ENCODE measurements around the gene ITPR2. TPM values are rescaled to one million over a fixed set of nuclear protein-coding genes. Genes with fewer than 3 reads are reported as not detected.
"Not testable (repeated sequence)": the region's sequence is repeated elsewhere in the genome, so short reads cannot be mapped to it uniquely, and the experiment has no call there.

ITPR2 gene
- total RNA-seq, 1 experiment from 2014 or later, result 4.0 TPM

DNA sequence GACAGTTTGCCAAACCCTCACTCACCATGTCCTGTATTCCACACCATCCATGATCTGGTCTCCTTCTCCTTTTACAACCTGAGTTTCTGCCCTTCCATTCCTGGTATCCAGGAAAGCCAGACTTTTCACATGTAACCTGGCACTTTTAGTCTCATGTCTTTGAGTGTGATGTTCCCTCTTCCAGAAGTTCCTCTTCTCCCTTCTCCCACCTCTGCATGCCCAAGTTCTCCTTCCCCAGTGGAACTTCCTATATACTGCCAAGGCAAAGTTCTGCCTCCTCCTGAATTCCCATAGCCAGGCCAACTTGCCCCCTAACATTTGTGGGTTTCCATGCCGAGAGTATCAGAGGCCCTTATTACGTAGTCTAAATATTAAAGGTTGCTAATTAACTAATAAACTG, 3.2 kb upstream of the ITPR2 start:
- Histone ChIP-seq H3F3A (ENCODE audit: low read length, unreplicated experiment) (no peaks in the 10 kb centered on the region), H3K4me3 (ENCODE audit: low read length) (no peak overlapping the region), H2AFZ (ENCODE audit: low read length) (no peak overlapping the region), H3K27ac (ENCODE audit: low read length) (no peak overlapping the region), H3K27me3 (ENCODE audit: low read length) (no peaks in the 10 kb centered on the region), H3K9ac (ENCODE audit: low read length) (no peak overlapping the region), H3K36me3 (ENCODE audit: low read depth, low read length) (no peaks in the 10 kb centered on the region), H3K9me2 (replicated peaks; ENCODE audit: low read length) (no peaks in the 10 kb centered on the region), H3K4me2 (ENCODE audit: low read length) (no peak overlapping the region), H3K4me1 (ENCODE audit: insufficient read depth, low read length) (peaks cover 6% of the 10 kb centered on the region; the same call in 1 of the 2 replicates), H3K9me3 (ENCODE audit: low read length) (no peaks in the 10 kb centered on the region), H4K20me1 (ENCODE audit: low read length) (no peaks in the 10 kb centered on the region), H3K79me2 (ENCODE audit: low read length) (0 out of 2 replicates have a peak, but pooled peaks cover 2% of the 10 kb centered on the region)
- ChIA-PET CTCF (no interaction called here), POLR2A (ENCODE audit: unreplicated experiment) (no interaction called here)
- DNase-seq, result no peak
- no peak for ATAC-seq
- TF ChIP-seq, protein P1, sequence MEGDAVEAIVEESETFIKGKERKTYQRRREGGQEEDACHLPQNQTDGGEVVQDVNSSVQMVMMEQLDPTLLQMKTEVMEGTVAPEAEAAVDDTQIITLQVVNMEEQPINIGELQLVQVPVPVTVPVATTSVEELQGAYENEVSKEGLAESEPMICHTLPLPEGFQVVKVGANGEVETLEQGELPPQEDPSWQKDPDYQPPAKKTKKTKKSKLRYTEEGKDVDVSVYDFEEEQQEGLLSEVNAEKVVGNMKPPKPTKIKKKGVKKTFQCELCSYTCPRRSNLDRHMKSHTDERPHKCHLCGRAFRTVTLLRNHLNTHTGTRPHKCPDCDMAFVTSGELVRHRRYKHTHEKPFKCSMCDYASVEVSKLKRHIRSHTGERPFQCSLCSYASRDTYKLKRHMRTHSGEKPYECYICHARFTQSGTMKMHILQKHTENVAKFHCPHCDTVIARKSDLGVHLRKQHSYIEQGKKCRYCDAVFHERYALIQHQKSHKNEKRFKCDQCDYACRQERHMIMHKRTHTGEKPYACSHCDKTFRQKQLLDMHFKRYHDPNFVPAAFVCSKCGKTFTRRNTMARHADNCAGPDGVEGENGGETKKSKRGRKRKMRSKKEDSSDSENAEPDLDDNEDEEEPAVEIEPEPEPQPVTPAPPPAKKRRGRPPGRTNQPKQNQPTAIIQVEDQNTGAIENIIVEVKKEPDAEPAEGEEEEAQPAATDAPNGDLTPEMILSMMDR (conservative IDR thresholded peaks at IDR 0.05; ENCODE audit: low read depth, low read length), result no peak
- TF ChIP-seq EZH2 (IDR thresholded peaks at IDR 0.05; ENCODE audit: low read length, unreplicated experiment), result no peak
- no peak for TF ChIP-seq EZH2phosphoT487 (IDR thresholded peaks at IDR 0.05; ENCODE audit: borderline replicate concordance, low read length)
- BruUV-seq (replicated peaks), result no TSS peak
- intact Hi-C loops (cut with micrococcal nuclease), result no loop called here

DNA sequence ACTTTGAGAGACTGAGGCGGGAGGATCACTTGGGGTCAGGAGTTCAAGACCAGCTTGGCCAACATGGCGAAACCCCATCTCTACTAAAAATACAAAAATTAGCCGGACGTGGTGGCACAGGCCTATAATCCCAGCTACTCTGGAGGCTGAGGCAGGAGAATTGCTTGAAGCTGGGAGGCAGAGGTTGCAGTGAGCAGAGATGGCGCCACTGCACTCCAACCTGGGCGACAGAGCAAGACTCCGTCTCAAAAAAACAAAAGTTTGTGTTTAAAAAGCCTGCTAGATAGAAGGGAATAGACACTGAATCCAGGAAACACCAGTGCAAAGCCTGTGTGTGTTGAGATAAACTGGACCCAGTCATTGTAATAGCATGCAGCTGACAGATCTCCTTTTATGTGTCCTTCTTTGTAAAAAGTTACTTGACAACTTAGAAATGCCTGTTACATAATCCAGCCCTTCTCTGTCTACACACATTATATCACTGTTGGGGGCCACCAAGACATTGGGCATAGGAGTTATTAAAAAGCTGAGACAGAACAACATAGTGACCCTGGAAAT, 1.6 kb upstream of the ITPR2 start:
- H3K4me2 ChIP-seq (ENCODE audit: low read length); H3K36me3 ChIP-seq (ENCODE audit: low read depth, low read length); DNase-seq; BruUV-seq (replicated peaks); H3K27me3 ChIP-seq (ENCODE audit: low read length); H3K4me3 ChIP-seq (ENCODE audit: low read length); ATAC-seq; H2AFZ ChIP-seq (ENCODE audit: low read length); H3K9ac ChIP-seq (ENCODE audit: low read length); H3K79me2 ChIP-seq (ENCODE audit: low read length); H4K20me1 ChIP-seq (ENCODE audit: low read length); H3K9me2 ChIP-seq (replicated peaks; ENCODE audit: low read length); H3K4me1 ChIP-seq (ENCODE audit: insufficient read depth, low read length); POLR2A ChIA-PET (ENCODE audit: unreplicated experiment); H3K9me3 ChIP-seq (ENCODE audit: low read length); H3F3A ChIP-seq (ENCODE audit: low read length, unreplicated experiment); H3K27ac ChIP-seq (ENCODE audit: low read length): not testable (repeated sequence)
- intact Hi-C loops (cut with micrococcal nuclease), result loop anchor here (5.0 kb wide), 1 partner anchor 112 kb away; no protein-coding TSS in a partner anchor
- CTCF ChIA-PET, result interaction anchor here (0.6 kb wide), 1 partner anchor 45 kb away, joined by 5 read pairs; no protein-coding TSS in a partner anchor

DNA sequence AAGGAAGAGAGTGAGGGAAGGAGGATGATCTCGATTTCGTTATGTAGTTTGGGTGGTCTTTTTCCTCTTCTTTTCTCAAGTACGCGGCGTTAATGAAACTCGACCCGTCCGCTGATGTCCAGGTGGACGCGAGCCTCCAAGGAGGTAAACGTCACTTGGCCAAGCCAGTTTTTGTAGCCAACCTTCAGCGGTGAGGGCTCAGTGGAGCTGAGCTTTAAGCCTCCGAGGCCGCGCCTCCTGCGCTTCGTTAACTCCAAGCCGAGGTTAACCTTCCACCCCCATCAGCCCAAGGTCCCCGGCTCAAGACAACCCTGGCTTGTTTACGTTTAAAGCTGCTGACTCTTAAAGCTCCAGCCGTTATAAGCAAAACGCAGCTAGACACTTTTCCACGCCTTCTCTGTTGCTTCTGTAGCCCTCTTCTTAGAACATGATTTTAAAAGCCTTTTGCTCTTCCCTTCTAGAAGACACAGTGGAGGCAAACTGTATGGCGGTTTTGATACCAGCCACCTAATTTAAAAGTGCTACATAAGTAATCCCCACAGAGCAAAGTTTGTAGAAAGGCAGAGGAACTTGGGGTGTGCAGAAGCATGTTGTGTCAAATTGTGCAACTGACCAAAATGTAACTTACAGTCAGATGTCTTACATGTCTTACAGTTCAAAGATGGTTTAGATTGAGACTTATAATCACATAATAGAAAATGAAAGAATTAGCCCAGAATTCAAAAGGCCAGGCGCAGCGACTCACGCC, 923 bp upstream of the ITPR2 start:
- H3K4me3 ChIP-seq (ENCODE audit: low read length), result peak overlapping the region; percentile 81
- DNase-seq (peak; percentile 34), ATAC-seq (peak; percentile 3; the same call in 1 of the 2 replicates)
- no TSS peak for BruUV-seq (replicated peaks)
- H2AFZ ChIP-seq (ENCODE audit: low read length), result peak overlapping the region; percentile 85
- intact Hi-C loops (cut with micrococcal nuclease), result loop anchor here (2.0 to 5.0 kb wide), 3 partner anchors 43 to 112 kb away; no protein-coding TSS in a partner anchor
- H3K36me3 ChIP-seq (ENCODE audit: low read depth, low read length), result no peaks in the 10 kb centered on the region
- peak overlapping the region; percentile 94 for H3K4me2 ChIP-seq (ENCODE audit: low read length)
- no peaks in the 10 kb centered on the region for H3K9me3 ChIP-seq (ENCODE audit: low read length)
- no peaks in the 10 kb centered on the region for H3K9me2 ChIP-seq (replicated peaks; ENCODE audit: low read length)
- no peak overlapping the region for H3K27ac ChIP-seq (ENCODE audit: low read length)
- H3K27me3 ChIP-seq (ENCODE audit: low read length), result no peaks in the 10 kb centered on the region
- H3K9ac ChIP-seq (ENCODE audit: low read length), result peak overlapping the region; percentile 32; the same call in 1 of the 2 replicates
- no peaks in the 10 kb centered on the region for H4K20me1 ChIP-seq (ENCODE audit: low read length)
- peaks cover 6% of the 10 kb centered on the region; the same call in 1 of the 2 replicates for H3K4me1 ChIP-seq (ENCODE audit: insufficient read depth, low read length)
- ChIA-PET CTCF (interaction anchor here (0.6 to 1.2 kb wide), 4 partner anchors 12 to 51 kb away, joined by 3 to 5 read pairs (median 4); no protein-coding TSS in a partner anchor), POLR2A (ENCODE audit: unreplicated experiment) (interaction anchor here (0.6 kb wide), 1 partner anchor 64 kb away, joined by 4 read pairs; no protein-coding TSS in a partner anchor)
- no peak for TF ChIP-seq EZH2 (IDR thresholded peaks at IDR 0.05; ENCODE audit: low read length, unreplicated experiment)
- TF ChIP-seq, protein P1 (conservative IDR thresholded peaks at IDR 0.05; ENCODE audit: low read depth, low read length), result no peak
- TF ChIP-seq EZH2phosphoT487 (IDR thresholded peaks at IDR 0.05; ENCODE audit: borderline replicate concordance, low read length), result no peak
- no peaks in the 10 kb centered on the region for H3F3A ChIP-seq (ENCODE audit: low read length, unreplicated experiment)
- H3K79me2 ChIP-seq (ENCODE audit: low read length), result 0 out of 2 replicates have a peak, but pooled peaks cover 6% of the 10 kb centered on the region

Measured in PC-3 (cell line).